Measurements from ENCODE around the gene NCKAP5. TPM values are rescaled to one million over a fixed set of nuclear protein-coding genes. Genes with fewer than 3 reads are reported as not detected.

NCKAP5 gene
- total RNA-seq, 5 donors from 2014 or later (not counting 1 experiment from before 2014, with no cell fraction given) = 0.06 TPM; not detected in 4

DNA sequence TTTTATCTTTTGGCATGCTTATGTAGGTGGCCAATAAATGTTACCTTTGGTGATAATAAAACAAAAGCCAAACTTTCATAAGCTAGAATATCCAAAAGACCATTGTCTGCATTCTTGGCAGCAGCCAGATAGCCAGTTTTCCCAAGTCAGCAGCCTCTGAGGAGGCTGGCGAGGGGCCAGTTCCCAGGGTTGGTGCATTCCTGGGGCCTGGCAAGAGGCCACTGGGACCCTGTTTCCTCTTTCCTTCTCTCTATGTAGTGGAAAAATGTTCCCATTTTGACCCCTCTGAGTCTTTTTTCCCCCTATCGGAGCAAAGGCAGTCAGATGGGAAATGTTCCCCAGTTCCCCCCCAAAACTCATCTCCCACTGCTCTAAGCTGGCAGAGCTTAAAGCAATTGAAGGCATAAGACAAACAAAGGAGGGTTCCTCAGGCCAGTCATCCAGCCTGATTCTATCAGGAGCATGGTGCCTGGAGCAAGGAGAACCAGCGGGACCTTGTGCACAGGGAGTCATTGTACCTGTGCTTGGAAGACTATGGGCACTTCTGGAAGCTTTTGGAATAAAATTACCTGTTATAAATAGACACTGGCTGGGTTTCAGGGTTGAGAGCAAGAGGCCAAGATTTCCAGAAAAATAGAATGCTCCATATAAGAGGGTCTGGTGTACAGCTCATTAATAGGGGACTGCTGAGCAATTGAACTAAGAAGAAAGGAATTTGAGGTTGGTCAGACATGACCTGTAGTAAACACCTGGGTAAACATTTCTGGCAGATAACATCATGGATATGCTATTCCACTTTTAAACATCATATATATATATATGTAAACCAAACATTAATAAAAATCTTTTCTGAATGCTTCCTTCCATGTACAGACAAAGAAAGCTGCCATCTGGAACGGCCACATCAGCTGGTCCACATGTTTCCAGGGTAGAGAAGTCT lies 63.4 kb downstream of the NCKAP5 start:
- CTCF ChIA-PET = no interaction called here
- no peaks in the 10 kb centered on the region for H3K9me3 ChIP-seq
- 33% methylated on average over 1 of the region's 4 CpGs for WGBS (ENCODE audit: insufficient coverage)
- H3K4me1 ChIP-seq (ENCODE audit: control insufficient read depth in 1 of 2, extremely low read depth in 1 of 2, insufficient read depth in 2 of 2, low read length in 2 of 2) = no peaks in the 10 kb centered on the region
- no peaks in the 10 kb centered on the region for H3K36me3 ChIP-seq (ENCODE audit: control insufficient read depth in 2 of 2, extremely low read depth in 1 of 2, insufficient read depth in 1 of 2, low read length in 1 of 2)
- peaks cover 0 to 12% (median 0%) of the 10 kb centered on the region in 3 donors for H3K9me3 Mint-ChIP-seq
- no peaks in the 10 kb centered on the region for H3K27me3 ChIP-seq (replicated peaks in 1 of 2; ENCODE audit: control insufficient read depth in 2 of 2, extremely low read depth in 1 of 2, insufficient read depth in 2 of 2, low read length in 1 of 2)
- H3K27ac ChIP-seq (ENCODE audit: low read length) = no peak overlapping the region
- ATAC-seq (replicated peaks in 1 of 4) = no peak
- H3K36me3 Mint-ChIP-seq = no peaks in the 10 kb centered on the region
- H3K4me3 Mint-ChIP-seq = no peak overlapping the region
- DNase-seq = no peak
- H3K27ac Mint-ChIP-seq = no peak overlapping the region
- H3K4me3 ChIP-seq (ENCODE audit: control insufficient read depth in 1 of 2, extremely low read depth in 1 of 2, low read length in 1 of 2) = no peak overlapping the region
- POLR2A ChIA-PET = no interaction called here
- peaks cover 3% of the 10 kb centered on the region in 2 donors for H3K27me3 Mint-ChIP-seq
- no peaks in the 10 kb centered on the region for H3K4me1 Mint-ChIP-seq

GRCh38 chr2:133503927-133504326 lies 64.3 kb downstream of the NCKAP5 start:
- Mint-ChIP-seq H3K4me1 (no peaks in the 10 kb centered on the region), H3K9me3 (peaks cover 0 to 8% (median 0%) of the 10 kb centered on the region in 3 donors), H3K27me3 (peaks cover 3% of the 10 kb centered on the region in 2 donors), H3K27ac (no peak overlapping the region), H3K36me3 (no peaks in the 10 kb centered on the region), H3K4me3 (no peak overlapping the region)
- Histone ChIP-seq H3K27ac (ENCODE audit: low read length) (no peak overlapping the region), H3K27me3 (replicated peaks in 1 of 2; ENCODE audit: control insufficient read depth in 2 of 2, extremely low read depth in 1 of 2, insufficient read depth in 2 of 2, low read length in 1 of 2) (no peaks in the 10 kb centered on the region), H3K4me3 (ENCODE audit: control insufficient read depth in 1 of 2, extremely low read depth in 1 of 2, low read length in 1 of 2) (no peak overlapping the region), H3K9me3 (no peaks in the 10 kb centered on the region), H3K4me1 (ENCODE audit: control insufficient read depth in 1 of 2, extremely low read depth in 1 of 2, insufficient read depth in 2 of 2, low read length in 2 of 2) (no peaks in the 10 kb centered on the region), H3K36me3 (ENCODE audit: control insufficient read depth in 2 of 2, extremely low read depth in 1 of 2, insufficient read depth in 1 of 2, low read length in 1 of 2) (no peaks in the 10 kb centered on the region)
- ChIA-PET POLR2A (no interaction called here), CTCF (no interaction called here)
- ATAC-seq (replicated peaks in 1 of 4) = no peak
- no CpG with 5 or more reads among the region's 1 CpG for WGBS (ENCODE audit: insufficient coverage)
- no peak for DNase-seq

- Mint-ChIP-seq H3K36me3 (no peaks in the 10 kb centered on the region), H3K4me3 (no peak overlapping the region), H3K4me1 (no peaks in the 10 kb centered on the region), H3K9me3 (peaks cover 0 to 8% (median 0%) of the 10 kb centered on the region in 3 donors), H3K27me3 (peaks cover 3% of the 10 kb centered on the region in 2 donors), H3K27ac (no peak overlapping the region)
- Histone ChIP-seq H3K4me3 (ENCODE audit: control insufficient read depth in 1 of 2, extremely low read depth in 1 of 2, low read length in 1 of 2) (no peak overlapping the region), H3K27ac (ENCODE audit: low read length) (no peak overlapping the region), H3K4me1 (ENCODE audit: control insufficient read depth in 1 of 2, extremely low read depth in 1 of 2, insufficient read depth in 2 of 2, low read length in 2 of 2) (no peaks in the 10 kb centered on the region), H3K36me3 (ENCODE audit: control insufficient read depth in 2 of 2, extremely low read depth in 1 of 2, insufficient read depth in 1 of 2, low read length in 1 of 2) (no peaks in the 10 kb centered on the region), H3K27me3 (replicated peaks in 1 of 2; ENCODE audit: control insufficient read depth in 2 of 2, extremely low read depth in 1 of 2, insufficient read depth in 2 of 2, low read length in 1 of 2) (no peaks in the 10 kb centered on the region), H3K9me3 (no peaks in the 10 kb centered on the region)
- CTCF ChIA-PET = no interaction called here
- DNase-seq (no peak), ATAC-seq (replicated peaks in 1 of 4) (no peak)
- WGBS (ENCODE audit: insufficient coverage) = 100% methylated on average over 1 of the region's 1 CpG
- POLR2A ChIA-PET = no interaction called here
These were observed 64.9 kb downstream of the NCKAP5 start for GRCh38 chr2:133503323-133503722.

DNA sequence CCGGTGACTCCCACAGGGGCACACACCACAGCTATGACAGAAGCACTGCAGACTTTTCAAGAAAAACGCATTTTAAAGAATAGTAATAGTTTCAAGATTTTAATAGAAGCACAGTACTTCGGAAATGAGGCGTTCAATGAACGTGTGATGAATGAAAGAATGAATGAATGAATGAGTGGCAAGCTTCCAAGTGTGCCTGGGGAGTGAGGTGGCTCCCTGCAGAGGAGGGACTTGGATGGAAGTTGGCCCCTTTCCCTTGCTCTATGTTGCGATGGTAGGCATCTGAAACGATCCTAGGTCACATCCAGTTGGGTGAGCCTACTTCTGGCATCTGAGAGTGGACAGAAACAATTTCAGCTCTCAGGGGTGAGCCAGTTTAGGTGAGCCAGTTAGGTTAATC lies 65.6 kb downstream of the NCKAP5 start:
- H3K4me1 Mint-ChIP-seq = no peaks in the 10 kb centered on the region
- DNase-seq = no peak
- H3K9me3 Mint-ChIP-seq = peaks cover 0 to 8% (median 0%) of the 10 kb centered on the region in 3 donors
- Histone ChIP-seq H3K27me3 (replicated peaks in 1 of 2; ENCODE audit: control insufficient read depth in 2 of 2, extremely low read depth in 1 of 2, insufficient read depth in 2 of 2, low read length in 1 of 2) (no peaks in the 10 kb centered on the region), H3K4me3 (ENCODE audit: control insufficient read depth in 1 of 2, extremely low read depth in 1 of 2, low read length in 1 of 2) (no peak overlapping the region), H3K27ac (ENCODE audit: low read length) (no peak overlapping the region), H3K9me3 (no peaks in the 10 kb centered on the region), H3K4me1 (ENCODE audit: control insufficient read depth in 1 of 2, extremely low read depth in 1 of 2, insufficient read depth in 2 of 2, low read length in 2 of 2) (no peaks in the 10 kb centered on the region), H3K36me3 (ENCODE audit: control insufficient read depth in 2 of 2, extremely low read depth in 1 of 2, insufficient read depth in 1 of 2, low read length in 1 of 2) (no peaks in the 10 kb centered on the region)
- peaks cover 3 to 5% of the 10 kb centered on the region in 2 donors for H3K27me3 Mint-ChIP-seq
- H3K27ac Mint-ChIP-seq = no peak overlapping the region
- no peak for ATAC-seq (replicated peaks in 1 of 4)
- no peaks in the 10 kb centered on the region for H3K36me3 Mint-ChIP-seq
- ChIA-PET CTCF (no interaction called here), POLR2A (no interaction called here)
- H3K4me3 Mint-ChIP-seq = no peak overlapping the region
- 87% methylated on average over 3 of the region's 7 CpGs for WGBS (ENCODE audit: insufficient coverage)

GRCh38 chr2:133500917-133501316 lies 67.3 kb downstream of the NCKAP5 start:
- Histone ChIP-seq H3K9me3 (no peaks in the 10 kb centered on the region), H3K36me3 (ENCODE audit: control insufficient read depth in 2 of 2, extremely low read depth in 1 of 2, insufficient read depth in 1 of 2, low read length in 1 of 2) (no peaks in the 10 kb centered on the region), H3K4me3 (ENCODE audit: control insufficient read depth in 1 of 2, extremely low read depth in 1 of 2, low read length in 1 of 2) (no peak overlapping the region), H3K27me3 (replicated peaks in 1 of 2; ENCODE audit: control insufficient read depth in 2 of 2, extremely low read depth in 1 of 2, insufficient read depth in 2 of 2, low read length in 1 of 2) (no peaks in the 10 kb centered on the region), H3K4me1 (ENCODE audit: control insufficient read depth in 1 of 2, extremely low read depth in 1 of 2, insufficient read depth in 2 of 2, low read length in 2 of 2) (no peaks in the 10 kb centered on the region), H3K27ac (ENCODE audit: low read length) (no peak overlapping the region)
- ATAC-seq (replicated peaks in 1 of 4) (no peak), DNase-seq (no peak)
- Mint-ChIP-seq H3K27ac (no peak overlapping the region), H3K36me3 (no peaks in the 10 kb centered on the region), H3K4me3 (no peak overlapping the region), H3K9me3 (peaks cover 0 to 4% (median 0%) of the 10 kb centered on the region in 3 donors), H3K4me1 (no peaks in the 10 kb centered on the region), H3K27me3 (peaks cover 3 to 5% of the 10 kb centered on the region in 2 donors)
- POLR2A ChIA-PET = no interaction called here
- CTCF ChIA-PET = no interaction called here
- 82% methylated on average over 4 of the region's 6 CpGs for WGBS (ENCODE audit: insufficient coverage)

DNA sequence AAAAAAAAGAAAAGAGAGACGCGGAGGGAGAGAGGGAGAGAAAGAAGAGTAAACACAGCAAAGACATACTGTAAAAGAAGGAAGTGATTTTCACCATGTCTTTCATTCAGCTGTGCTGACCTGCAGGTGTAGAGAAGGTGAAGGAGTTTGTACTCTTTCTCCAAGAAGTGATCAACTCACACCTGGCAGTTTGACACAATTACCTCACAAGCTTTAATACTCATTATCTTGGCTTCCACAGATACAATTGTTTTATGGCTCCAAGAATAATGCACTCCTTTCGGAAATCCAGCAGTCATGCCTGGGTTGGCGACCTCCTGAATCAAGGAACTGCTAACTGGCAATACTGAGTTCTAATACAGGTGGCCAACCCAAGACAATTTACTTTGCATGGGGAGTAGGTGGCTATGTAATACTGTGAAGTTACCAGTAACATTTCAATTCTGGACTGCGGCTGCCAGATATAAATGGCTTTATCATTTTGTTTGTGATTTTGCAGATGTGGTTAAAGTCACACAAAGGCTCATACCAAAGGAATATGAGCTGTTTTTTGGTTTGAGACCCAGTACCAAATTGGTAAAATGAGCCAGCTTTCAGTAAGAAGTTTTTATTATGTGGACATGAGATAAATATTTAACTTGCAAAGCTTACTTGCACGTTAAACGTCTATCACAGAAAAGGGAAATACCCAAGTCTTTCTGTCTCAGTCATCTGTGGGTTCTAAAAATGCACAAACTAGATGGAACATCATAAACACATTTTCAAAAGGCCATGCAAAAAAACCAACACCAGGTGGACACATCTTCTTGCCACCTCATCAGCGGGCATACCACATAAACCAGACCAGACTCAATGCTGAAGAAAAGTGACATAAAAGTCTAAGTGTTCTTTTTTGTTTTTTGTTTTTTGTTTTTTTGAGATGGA lies 69.3 kb downstream of the NCKAP5 start:
- H3K27ac Mint-ChIP-seq = no peak overlapping the region
- H3K4me1 Mint-ChIP-seq = no peaks in the 10 kb centered on the region
- Histone ChIP-seq H3K4me1 (ENCODE audit: control insufficient read depth in 1 of 2, extremely low read depth in 1 of 2, insufficient read depth in 2 of 2, low read length in 2 of 2) (no peaks in the 10 kb centered on the region), H3K4me3 (ENCODE audit: control insufficient read depth in 1 of 2, extremely low read depth in 1 of 2, low read length in 1 of 2) (no peak overlapping the region), H3K36me3 (ENCODE audit: control insufficient read depth in 2 of 2, extremely low read depth in 1 of 2, insufficient read depth in 1 of 2, low read length in 1 of 2) (no peaks in the 10 kb centered on the region), H3K27ac (ENCODE audit: low read length) (no peak overlapping the region), H3K27me3 (replicated peaks in 1 of 2; ENCODE audit: control insufficient read depth in 2 of 2, extremely low read depth in 1 of 2, insufficient read depth in 2 of 2, low read length in 1 of 2) (no peaks in the 10 kb centered on the region), H3K9me3 (no peaks in the 10 kb centered on the region)
- H3K36me3 Mint-ChIP-seq = no peaks in the 10 kb centered on the region
- ATAC-seq (replicated peaks in 1 of 4) = no peak
- no peak for DNase-seq
- WGBS (ENCODE audit: insufficient coverage) = 76% methylated on average over 3 of the region's 8 CpGs
- CTCF ChIA-PET = no interaction called here
- no peak overlapping the region for H3K4me3 Mint-ChIP-seq
- POLR2A ChIA-PET = no interaction called here
- H3K27me3 Mint-ChIP-seq = peaks cover 3 to 5% of the 10 kb centered on the region in 2 donors
- H3K9me3 Mint-ChIP-seq = peaks cover 0 to 4% (median 0%) of the 10 kb centered on the region in 3 donors

Data from T-cell (primary cell).